MM.1S (cell line): ENCODE measurements around the gene SCGB1A1.

Experiments
- DNase-seq: peaks from one replicate; pipeline ENCODE4 v3.0.0-alpha.2; 2015
- H2AFZ ChIP-seq: fragments of 300-600 bp; sonication (generic); 2 replicates; pipeline ENCODE4 v1.6.0; 2016; ENCODE audit warnings: antibody characterized with exemption, low read length
- H3F3A ChIP-seq: fragments of 300-600 bp; sonication (generic); 2 replicates; pipeline ENCODE4 v1.6.1; 2016; ENCODE audit warnings: mild to moderate bottlenecking, antibody characterized with exemption, low read length, moderate library complexity, mixed read lengths; ENCODE audit not compliant: insufficient read depth
- H3K27ac ChIP-seq: fragments of 300-600 bp; sonication (generic); 2 replicates; pipeline ENCODE4 v1.5.1; 2016; ENCODE audit warnings: mild to moderate bottlenecking, low read length
- H3K27me3 ChIP-seq: fragments of 300-600 bp; sonication (generic); replicated peaks from 2 replicates; pipeline ENCODE4 v1.6.0; 2016; ENCODE audit warnings: low read length; ENCODE audit not compliant: insufficient read depth
- H3K36me3 ChIP-seq: fragments of 300-600 bp; sonication (generic); replicated peaks from 2 replicates; pipeline ENCODE4 v1.6.1; 2016; ENCODE audit warnings: mild to moderate bottlenecking, low read length, mixed read lengths; ENCODE audit not compliant: insufficient read depth
- H3K4me1 ChIP-seq: fragments of 300-600 bp; sonication (generic); 2 replicates; pipeline ENCODE4 v1.6.1; 2016; ENCODE audit warnings: low read length, mixed read lengths
- H3K4me2 ChIP-seq: fragments of 300-600 bp; sonication (generic); 2 replicates; pipeline ENCODE4 v1.6.0; 2016; ENCODE audit warnings: low read depth, low read length
- H3K4me3 ChIP-seq: fragments of 300-600 bp; sonication (generic); 2 replicates; pipeline ENCODE4 v1.5.1; 2016; ENCODE audit warnings: low read length, mixed read lengths
- H3K79me2 ChIP-seq: fragments of 300-600 bp; sonication (generic); 2 replicates; pipeline ENCODE4 v1.6.1; 2016; ENCODE audit warnings: mixed run types, low read length, mixed read lengths
- H3K9ac ChIP-seq: fragments of 300-600 bp; sonication (generic); 2 replicates; pipeline ENCODE4 v1.6.1; 2016; ENCODE audit warnings: low read length, mixed read lengths
- H3K9me2 ChIP-seq: fragments of 300-600 bp; sonication (generic); replicated peaks from 2 replicates; pipeline ENCODE4 v1.6.1; 2016; ENCODE audit warnings: mild to moderate bottlenecking, low read length, mixed read lengths; ENCODE audit not compliant: insufficient read depth
- H3K9me3 ChIP-seq: fragments of 300-600 bp; sonication (generic); replicated peaks from 2 replicates; pipeline ENCODE4 v1.6.1; 2016; ENCODE audit warnings: mild to moderate bottlenecking, low read length, mixed read lengths; ENCODE audit not compliant: insufficient read depth
- H4K20me1 ChIP-seq: fragments of 300-600 bp; sonication (generic); 2 replicates; pipeline ENCODE4 v1.6.1; 2016; ENCODE audit warnings: mild to moderate bottlenecking, low read length, moderate library complexity, mixed read lengths; ENCODE audit not compliant: insufficient read depth
- EZH2 ChIP-seq: fragments of 300-600 bp; sonication (generic); optimal IDR thresholded peaks from 2 replicates; pipeline ENCODE3; 2017; ENCODE audit warnings: low read depth, mild to moderate bottlenecking, antibody characterized with exemption, low read length, mixed read lengths
- EZH2phosphoT487 ChIP-seq: fragments of 300-600 bp; sonication (generic); IDR thresholded peaks from 2 replicates; pipeline ENCODE4 v1.6.1; 2018; ENCODE audit warnings: antibody characterized with exemption, low read length
- TF ChIP-seq, protein P1 (sequence below): fragments of 300-600 bp; sonication (generic); IDR thresholded peaks from 2 replicates; pipeline ENCODE4 v1.5.1; 2016; ENCODE audit warnings: antibody characterized with exemption, low read length, mixed read lengths

Gene SCGB1A1

DNA sequence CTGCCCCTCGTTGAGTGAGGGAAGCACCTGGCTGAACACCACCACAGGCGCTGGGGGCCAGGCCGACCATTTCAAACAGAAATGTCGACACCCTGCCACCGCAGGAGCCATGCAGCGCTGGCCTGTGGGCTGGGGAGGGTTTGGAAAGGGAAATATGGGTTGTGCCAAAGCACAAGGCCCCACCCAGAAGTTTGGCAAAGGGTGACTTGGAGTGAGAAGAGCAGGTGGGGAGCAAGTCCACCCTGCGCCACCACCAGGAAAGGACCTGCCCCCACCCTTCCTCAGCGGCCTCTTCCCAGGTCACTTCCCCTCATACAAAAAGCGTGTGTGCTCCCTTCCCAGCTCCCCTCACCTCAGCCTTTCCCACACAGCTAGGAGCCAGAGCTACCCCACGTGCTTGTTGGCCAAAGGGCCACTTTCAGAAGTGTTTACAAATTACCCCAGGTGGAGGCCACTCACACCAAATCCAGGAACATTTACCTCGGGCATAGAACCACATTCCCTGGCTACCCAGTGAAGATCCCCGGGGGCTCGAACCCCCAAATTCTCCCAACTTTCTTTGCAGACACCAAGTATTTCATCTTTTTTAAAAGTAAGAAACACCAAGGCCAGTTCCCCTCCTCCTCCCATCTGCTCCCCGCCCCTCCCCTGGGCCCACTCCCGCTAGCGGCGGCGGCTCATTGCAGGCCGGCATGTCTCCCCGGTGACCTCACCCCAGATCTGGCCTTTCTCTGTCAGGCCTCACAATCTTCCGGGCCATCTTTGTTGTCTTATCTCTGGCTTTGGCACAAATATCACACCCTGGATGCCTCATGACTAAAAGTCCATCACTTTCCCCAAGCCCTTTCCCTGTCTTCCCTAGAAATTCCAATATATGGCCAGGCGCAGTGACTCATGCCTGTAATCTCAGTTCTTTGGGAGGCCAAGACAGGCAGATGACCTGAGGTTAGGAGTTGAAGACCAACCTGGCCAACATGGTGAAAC lies 20.5 kb upstream of the SCGB1A1 start:
- Histone ChIP-seq H3K27me3 (no peaks in the 10 kb centered on the region), H3K4me1 (no peaks in the 10 kb centered on the region), H3K27ac (no peak overlapping the region), H3K79me2 (no peaks in the 10 kb centered on the region), H3K9me2 (no peaks in the 10 kb centered on the region), H3K9me3 (no peaks in the 10 kb centered on the region), H3F3A (no peaks in the 10 kb centered on the region; the same call in 1 of the 2 replicates), H3K4me3 (no peak overlapping the region), H2AFZ (no peak overlapping the region), H3K9ac (no peak overlapping the region), H4K20me1 (no peaks in the 10 kb centered on the region), H3K4me2 (no peak overlapping the region), H3K36me3 (no peaks in the 10 kb centered on the region)
- TF ChIP-seq EZH2 = no peak
- TF ChIP-seq, protein P1, sequence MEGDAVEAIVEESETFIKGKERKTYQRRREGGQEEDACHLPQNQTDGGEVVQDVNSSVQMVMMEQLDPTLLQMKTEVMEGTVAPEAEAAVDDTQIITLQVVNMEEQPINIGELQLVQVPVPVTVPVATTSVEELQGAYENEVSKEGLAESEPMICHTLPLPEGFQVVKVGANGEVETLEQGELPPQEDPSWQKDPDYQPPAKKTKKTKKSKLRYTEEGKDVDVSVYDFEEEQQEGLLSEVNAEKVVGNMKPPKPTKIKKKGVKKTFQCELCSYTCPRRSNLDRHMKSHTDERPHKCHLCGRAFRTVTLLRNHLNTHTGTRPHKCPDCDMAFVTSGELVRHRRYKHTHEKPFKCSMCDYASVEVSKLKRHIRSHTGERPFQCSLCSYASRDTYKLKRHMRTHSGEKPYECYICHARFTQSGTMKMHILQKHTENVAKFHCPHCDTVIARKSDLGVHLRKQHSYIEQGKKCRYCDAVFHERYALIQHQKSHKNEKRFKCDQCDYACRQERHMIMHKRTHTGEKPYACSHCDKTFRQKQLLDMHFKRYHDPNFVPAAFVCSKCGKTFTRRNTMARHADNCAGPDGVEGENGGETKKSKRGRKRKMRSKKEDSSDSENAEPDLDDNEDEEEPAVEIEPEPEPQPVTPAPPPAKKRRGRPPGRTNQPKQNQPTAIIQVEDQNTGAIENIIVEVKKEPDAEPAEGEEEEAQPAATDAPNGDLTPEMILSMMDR = no peak
- TF ChIP-seq EZH2phosphoT487 = no peak
- DNase-seq = no peak

DNA sequence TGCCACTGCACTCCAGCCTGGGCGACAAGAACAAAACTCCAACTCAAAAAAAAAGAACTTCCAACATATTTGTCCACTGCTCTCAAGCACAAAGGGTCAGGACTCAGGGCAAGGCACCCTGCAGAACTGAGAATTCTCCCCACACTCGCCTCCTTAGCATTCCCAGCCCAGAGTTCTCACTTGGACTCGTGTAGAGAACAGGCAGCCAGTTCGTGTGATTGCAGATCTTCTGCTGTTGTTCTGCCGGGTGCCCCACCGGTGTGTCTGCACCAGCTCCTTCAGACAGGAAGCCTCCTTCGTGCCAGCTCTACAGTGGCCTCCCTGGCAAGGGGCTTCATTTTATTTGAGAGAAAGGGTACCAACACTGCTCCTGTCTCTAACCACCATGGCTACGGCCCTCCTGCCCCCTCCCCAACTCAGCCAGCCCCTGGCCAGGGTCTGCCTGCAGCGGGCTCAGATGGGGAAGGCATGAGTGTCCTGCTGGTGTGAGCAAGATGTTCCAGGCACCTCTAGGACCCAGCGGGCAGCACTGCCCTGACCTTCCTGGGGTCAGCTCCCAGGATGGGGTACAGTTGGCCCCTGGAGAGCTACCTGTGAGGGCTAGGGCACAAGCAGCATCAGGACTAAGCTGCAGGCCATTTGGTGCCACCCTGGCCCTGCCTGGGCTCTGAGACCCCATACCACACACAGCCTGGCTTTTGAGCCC lies 19.5 kb upstream of the SCGB1A1 start:
- Histone ChIP-seq H3K4me3 (no peak overlapping the region), H3K79me2 (no peaks in the 10 kb centered on the region), H3K27me3 (no peaks in the 10 kb centered on the region; the same call in 1 of the 2 replicates), H3K4me1 (no peaks in the 10 kb centered on the region), H3K9ac (no peak overlapping the region), H3K36me3 (no peaks in the 10 kb centered on the region), H3K9me2 (no peaks in the 10 kb centered on the region), H3K27ac (no peak overlapping the region), H2AFZ (no peak overlapping the region), H3K9me3 (no peaks in the 10 kb centered on the region), H4K20me1 (no peaks in the 10 kb centered on the region), H3F3A (no peaks in the 10 kb centered on the region), H3K4me2 (no peak overlapping the region)
- DNase-seq = no peak
- TF ChIP-seq EZH2phosphoT487 (no peak), EZH2 (no peak)
- TF ChIP-seq, protein P1 = no peak

DNA sequence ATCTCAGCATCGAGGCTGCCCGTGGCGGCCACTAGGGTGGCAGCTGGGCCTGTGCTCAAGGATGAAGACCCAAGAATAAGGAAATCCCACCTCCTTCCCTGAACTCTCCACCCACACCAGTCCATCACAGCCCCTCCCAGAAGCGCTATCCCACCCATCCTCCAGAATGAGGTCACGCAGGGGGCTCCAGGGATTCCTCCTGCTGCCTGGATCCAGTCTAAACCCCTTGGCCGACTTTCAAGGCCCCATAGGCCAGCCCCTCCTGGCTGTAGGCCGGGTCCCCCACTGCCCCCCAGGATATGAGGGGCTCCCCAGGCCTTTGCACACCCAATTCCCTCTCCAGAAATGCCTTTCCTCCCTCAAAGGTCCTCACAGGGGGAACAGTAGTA lies 19.0 kb upstream of the SCGB1A1 start:
- Histone ChIP-seq H3K9me2 (no peaks in the 10 kb centered on the region), H3K27ac (no peak overlapping the region), H3K27me3 (no peaks in the 10 kb centered on the region; the same call in 1 of the 2 replicates), H3K36me3 (no peaks in the 10 kb centered on the region), H2AFZ (no peak overlapping the region), H3K4me2 (no peak overlapping the region), H3F3A (no peaks in the 10 kb centered on the region), H4K20me1 (no peaks in the 10 kb centered on the region), H3K79me2 (no peaks in the 10 kb centered on the region), H3K4me3 (no peak overlapping the region), H3K9me3 (no peaks in the 10 kb centered on the region), H3K9ac (no peak overlapping the region), H3K4me1 (no peaks in the 10 kb centered on the region)
- TF ChIP-seq EZH2 = no peak
- no peak for TF ChIP-seq EZH2phosphoT487
- TF ChIP-seq, protein P1 = no peak
- DNase-seq = no peak
